ENCODE measurements around the gene ASB6.

- no peak for TF ChIP-seq TEAD4 (IDR thresholded peaks at IDR 0.05; ENCODE audit: borderline replicate concordance, insufficient read depth)
- peak; percentile 5 for TF ChIP-seq CHD2 (IDR thresholded peaks at IDR 0.05; ENCODE audit: low read length, partially characterized antibody)
- TF ChIP-seq, protein P1, sequence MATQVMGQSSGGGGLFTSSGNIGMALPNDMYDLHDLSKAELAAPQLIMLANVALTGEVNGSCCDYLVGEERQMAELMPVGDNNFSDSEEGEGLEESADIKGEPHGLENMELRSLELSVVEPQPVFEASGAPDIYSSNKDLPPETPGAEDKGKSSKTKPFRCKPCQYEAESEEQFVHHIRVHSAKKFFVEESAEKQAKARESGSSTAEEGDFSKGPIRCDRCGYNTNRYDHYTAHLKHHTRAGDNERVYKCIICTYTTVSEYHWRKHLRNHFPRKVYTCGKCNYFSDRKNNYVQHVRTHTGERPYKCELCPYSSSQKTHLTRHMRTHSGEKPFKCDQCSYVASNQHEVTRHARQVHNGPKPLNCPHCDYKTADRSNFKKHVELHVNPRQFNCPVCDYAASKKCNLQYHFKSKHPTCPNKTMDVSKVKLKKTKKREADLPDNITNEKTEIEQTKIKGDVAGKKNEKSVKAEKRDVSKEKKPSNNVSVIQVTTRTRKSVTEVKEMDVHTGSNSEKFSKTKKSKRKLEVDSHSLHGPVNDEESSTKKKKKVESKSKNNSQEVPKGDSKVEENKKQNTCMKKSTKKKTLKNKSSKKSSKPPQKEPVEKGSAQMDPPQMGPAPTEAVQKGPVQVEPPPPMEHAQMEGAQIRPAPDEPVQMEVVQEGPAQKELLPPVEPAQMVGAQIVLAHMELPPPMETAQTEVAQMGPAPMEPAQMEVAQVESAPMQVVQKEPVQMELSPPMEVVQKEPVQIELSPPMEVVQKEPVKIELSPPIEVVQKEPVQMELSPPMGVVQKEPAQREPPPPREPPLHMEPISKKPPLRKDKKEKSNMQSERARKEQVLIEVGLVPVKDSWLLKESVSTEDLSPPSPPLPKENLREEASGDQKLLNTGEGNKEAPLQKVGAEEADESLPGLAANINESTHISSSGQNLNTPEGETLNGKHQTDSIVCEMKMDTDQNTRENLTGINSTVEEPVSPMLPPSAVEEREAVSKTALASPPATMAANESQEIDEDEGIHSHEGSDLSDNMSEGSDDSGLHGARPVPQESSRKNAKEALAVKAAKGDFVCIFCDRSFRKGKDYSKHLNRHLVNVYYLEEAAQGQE (IDR thresholded peaks at IDR 0.05; ENCODE audit: low read depth, low read length) = no peak
- no peak for TF ChIP-seq POLR2AphosphoS5 (IDR thresholded peaks at IDR 0.05; ENCODE audit: low read depth, low read length)
- TF ChIP-seq, protein P2, sequence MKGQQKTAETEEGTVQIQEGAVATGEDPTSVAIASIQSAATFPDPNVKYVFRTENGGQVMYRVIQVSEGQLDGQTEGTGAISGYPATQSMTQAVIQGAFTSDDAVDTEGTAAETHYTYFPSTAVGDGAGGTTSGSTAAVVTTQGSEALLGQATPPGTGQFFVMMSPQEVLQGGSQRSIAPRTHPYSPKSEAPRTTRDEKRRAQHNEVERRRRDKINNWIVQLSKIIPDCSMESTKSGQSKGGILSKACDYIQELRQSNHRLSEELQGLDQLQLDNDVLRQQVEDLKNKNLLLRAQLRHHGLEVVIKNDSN (IDR thresholded peaks at IDR 0.05; ENCODE audit: borderline replicate concordance, low read depth) = no peak
- TF ChIP-seq, protein P3, sequence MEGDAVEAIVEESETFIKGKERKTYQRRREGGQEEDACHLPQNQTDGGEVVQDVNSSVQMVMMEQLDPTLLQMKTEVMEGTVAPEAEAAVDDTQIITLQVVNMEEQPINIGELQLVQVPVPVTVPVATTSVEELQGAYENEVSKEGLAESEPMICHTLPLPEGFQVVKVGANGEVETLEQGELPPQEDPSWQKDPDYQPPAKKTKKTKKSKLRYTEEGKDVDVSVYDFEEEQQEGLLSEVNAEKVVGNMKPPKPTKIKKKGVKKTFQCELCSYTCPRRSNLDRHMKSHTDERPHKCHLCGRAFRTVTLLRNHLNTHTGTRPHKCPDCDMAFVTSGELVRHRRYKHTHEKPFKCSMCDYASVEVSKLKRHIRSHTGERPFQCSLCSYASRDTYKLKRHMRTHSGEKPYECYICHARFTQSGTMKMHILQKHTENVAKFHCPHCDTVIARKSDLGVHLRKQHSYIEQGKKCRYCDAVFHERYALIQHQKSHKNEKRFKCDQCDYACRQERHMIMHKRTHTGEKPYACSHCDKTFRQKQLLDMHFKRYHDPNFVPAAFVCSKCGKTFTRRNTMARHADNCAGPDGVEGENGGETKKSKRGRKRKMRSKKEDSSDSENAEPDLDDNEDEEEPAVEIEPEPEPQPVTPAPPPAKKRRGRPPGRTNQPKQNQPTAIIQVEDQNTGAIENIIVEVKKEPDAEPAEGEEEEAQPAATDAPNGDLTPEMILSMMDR (IDR thresholded peaks at IDR 0.05) = no peak
- TF ChIP-seq ELF1 (IDR thresholded peaks at IDR 0.05) = no peak
These were observed 34.9 kb downstream of the ASB6 start for GRCh38 chr9:129607027-129607387.
